Bronchial epithelial cell (primary cell): ENCODE measurements around the gene NLN. TPM values are rescaled to one million over a fixed set of nuclear protein-coding genes. Genes with fewer than 3 reads are reported as not detected.

Experiments
- DNase-seq: peaks from one replicate; pipeline ENCODE4 v3.0.0-alpha.2; 2010; ENCODE audit warnings: low read depth
- FAIRE-seq: peaks from 2 replicates; lab custom pipeline; 2011; peaks lifted over from hg19 to GRCh38; lab: Jason Lieb, UNC
- H3K27me3 ChIP-seq: 2 replicates; pipeline ENCODE4 v1.5.1; 2011; ENCODE audit warnings: low read length; ENCODE audit not compliant: control insufficient read depth, insufficient read depth
- H3K36me3 ChIP-seq: 2 replicates; pipeline ENCODE4 v1.5.1; 2011; ENCODE audit warnings: low read length; ENCODE audit not compliant: control insufficient read depth, insufficient read depth
- H3K4me3 ChIP-seq: 2 replicates; pipeline ENCODE4 v1.5.1; 2011; ENCODE audit warnings: mild to moderate bottlenecking, low read depth, low read length, control low read depth
- total RNA-seq: library from RNA; depleted of rRNA; stranded (reverse); fragments of >200 nt; gene quantifications from 2 replicates; pipeline ENCODE4 v1.2.1, GENCODE V29; 2014
- TF ChIP-seq, protein P1 (sequence below): IDR thresholded peaks from 2 replicates; pipeline ENCODE4 v1.5.1; 2011; ENCODE audit warnings: mild to moderate bottlenecking, moderate library complexity, low read length, control low read depth, inconsistent platforms; ENCODE audit not compliant: insufficient read depth, severe bottlenecking

The NLN gene
- total RNA-seq, 1 donor from 2014 or later, result 40.3 TPM

DNA sequence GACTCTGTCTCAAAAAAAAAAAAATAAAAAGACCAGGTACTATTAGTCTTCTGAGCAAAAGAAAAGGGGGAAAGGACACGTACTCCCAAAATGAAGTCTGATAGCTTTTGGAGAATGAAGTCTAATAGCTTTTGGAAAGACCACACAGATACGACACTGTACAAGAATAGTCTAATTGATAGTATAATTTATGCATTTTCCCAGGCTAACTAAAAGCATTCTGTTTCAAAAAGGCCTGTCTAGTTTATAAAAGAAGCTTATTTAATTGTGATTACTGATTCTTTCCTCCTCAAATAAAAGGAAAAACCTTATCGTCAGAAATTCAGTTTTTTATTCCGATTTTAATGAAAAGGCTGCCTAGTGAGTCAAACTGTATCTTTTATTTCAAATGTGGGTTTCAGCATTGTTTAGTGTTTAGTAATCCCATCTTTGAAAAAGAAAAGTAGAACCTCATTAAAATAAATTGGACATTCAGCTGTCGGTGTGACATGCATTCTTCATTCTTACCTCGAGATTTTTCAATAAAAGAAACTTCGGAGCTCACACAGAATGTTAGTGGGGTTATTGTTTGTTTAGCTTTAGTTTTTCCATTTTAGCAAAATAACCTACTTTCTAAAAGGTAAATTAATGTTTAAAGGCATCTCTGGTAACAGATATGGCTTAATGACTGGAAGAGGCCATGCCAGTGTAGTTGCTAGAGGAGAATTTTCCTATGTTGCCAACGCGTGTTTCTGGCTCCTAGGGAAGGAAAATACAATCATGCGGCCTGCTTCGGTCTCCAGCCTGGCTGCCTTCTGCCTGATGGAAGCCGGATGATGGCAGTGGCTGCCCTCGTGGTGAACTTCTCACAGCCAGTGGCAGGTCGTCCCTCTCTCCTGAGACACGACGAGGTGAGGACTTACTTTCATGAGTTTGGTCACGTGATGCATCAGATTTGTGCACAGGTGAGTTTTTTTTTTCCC lies 70.0 kb downstream of the NLN start:
- FAIRE-seq, result no peak
- no peak for DNase-seq
- peaks cover under 1% of the 10 kb centered on the region for H3K36me3 ChIP-seq
- TF ChIP-seq, protein P1, sequence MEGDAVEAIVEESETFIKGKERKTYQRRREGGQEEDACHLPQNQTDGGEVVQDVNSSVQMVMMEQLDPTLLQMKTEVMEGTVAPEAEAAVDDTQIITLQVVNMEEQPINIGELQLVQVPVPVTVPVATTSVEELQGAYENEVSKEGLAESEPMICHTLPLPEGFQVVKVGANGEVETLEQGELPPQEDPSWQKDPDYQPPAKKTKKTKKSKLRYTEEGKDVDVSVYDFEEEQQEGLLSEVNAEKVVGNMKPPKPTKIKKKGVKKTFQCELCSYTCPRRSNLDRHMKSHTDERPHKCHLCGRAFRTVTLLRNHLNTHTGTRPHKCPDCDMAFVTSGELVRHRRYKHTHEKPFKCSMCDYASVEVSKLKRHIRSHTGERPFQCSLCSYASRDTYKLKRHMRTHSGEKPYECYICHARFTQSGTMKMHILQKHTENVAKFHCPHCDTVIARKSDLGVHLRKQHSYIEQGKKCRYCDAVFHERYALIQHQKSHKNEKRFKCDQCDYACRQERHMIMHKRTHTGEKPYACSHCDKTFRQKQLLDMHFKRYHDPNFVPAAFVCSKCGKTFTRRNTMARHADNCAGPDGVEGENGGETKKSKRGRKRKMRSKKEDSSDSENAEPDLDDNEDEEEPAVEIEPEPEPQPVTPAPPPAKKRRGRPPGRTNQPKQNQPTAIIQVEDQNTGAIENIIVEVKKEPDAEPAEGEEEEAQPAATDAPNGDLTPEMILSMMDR, result no peak
- H3K4me3 ChIP-seq, result no peak overlapping the region
- H3K27me3 ChIP-seq, result no peaks in the 10 kb centered on the region

DNA sequence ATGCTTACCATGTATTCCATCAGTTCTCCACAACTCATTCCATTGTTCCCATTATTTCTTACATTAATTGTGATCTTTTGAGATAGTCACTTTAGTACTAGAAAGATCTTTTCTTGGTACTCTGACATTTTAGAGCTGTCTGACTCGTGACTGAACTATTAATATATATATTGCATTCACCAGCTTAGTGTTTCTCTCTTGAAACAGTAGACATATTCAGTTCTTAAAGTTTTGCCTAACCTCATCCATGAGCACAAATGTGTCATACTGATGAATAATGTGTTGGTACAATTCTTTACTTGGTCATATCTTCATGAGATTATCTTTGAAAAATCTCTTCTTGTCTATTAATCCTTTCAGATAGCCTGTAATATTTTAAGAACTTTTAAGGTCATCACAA lies 74.3 kb downstream of the NLN start:
- no peaks in the 10 kb centered on the region for H3K36me3 ChIP-seq
- TF ChIP-seq, protein P1, result no peak
- FAIRE-seq, result no peak
- peak; percentile 69 for DNase-seq
- no peaks in the 10 kb centered on the region for H3K27me3 ChIP-seq
- H3K4me3 ChIP-seq, result no peak overlapping the region

DNA sequence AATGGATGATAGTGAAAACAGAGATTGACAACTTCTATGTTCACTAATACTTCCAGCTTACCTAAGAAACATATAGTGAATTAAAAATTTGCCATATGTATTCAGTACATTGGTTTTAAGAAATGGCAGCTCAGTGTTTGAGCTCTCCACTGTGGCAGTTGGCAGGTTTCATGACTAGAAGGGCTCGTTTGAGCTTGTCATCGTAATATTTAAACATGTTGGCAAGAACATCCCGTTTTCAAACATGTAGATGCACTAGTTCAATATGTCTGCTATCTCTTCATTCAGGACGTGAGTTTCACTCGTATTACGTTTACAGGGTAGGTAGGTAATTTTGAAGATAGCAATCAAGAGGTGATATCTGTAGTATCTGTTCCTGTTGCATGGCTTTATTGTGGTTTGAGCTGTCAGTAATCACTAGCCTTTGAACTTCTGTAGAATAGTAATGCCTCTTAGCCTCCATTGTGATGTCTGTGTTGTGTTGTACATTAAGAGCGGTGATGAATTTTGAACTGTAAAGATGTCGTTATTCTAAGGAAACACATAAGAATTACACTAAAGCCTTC lies 74.8 kb downstream of the NLN start:
- TF ChIP-seq, protein P1, result no peak
- FAIRE-seq (no peak), DNase-seq (no peak)
- Histone ChIP-seq H3K36me3 (no peaks in the 10 kb centered on the region), H3K4me3 (no peak overlapping the region), H3K27me3 (no peaks in the 10 kb centered on the region)

DNA sequence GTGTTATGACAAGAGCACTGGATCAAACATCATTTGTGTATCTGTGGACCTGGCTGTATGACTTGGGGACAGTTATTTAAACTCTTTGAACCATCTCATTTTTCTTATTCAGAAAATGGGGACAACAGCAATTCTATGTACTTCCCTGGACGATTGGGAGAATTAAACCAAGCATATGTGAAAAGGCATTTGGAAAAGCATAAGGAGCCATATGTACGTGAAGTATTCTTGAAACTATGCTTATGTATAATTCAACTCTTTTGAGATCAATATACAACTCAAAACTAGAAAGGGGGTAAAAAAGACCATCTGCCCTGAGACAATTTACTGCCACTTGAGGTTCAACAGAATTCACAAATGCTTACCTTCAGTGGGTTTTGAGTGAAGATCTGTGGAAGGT lies 75.5 kb downstream of the NLN start:
- FAIRE-seq, result no peak

DNA sequence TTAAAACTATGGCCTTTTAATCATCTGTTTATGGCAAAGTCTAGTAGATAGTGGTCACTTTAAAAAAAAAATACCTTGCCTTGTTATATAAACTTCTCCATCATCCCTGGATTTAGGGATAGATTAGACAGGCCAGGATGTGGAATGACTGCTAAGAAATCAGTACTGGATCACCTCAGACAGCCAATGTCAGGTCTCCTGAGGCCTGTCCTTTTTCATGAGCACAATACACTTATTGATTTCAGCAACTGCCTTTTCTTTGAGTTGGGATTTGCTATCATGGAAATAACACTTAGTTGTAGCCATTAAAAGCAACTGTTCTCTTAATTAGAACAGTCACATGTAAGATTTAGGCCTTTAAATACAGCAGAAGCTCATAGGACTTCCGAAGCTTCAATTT lies 77.9 kb downstream of the NLN start:
- no peak for FAIRE-seq
- TF ChIP-seq, protein P1, result no peak
- no peak for DNase-seq

More for the DNA sequence above, 75.5 kb downstream of the NLN start:
- no peak for DNase-seq
- TF ChIP-seq, protein P1, result no peak
- Histone ChIP-seq H3K36me3 (peaks cover 4% of the 10 kb centered on the region), H3K4me3 (no peak overlapping the region), H3K27me3 (no peaks in the 10 kb centered on the region)

More for the DNA sequence above, 77.9 kb downstream of the NLN start:
- peaks cover 4% of the 10 kb centered on the region for H3K36me3 ChIP-seq
- H3K27me3 ChIP-seq, result no peaks in the 10 kb centered on the region
- H3K4me3 ChIP-seq, result no peak overlapping the region
